GM21529 (cell line): ENCODE data around the gene CIDEA.
A peak's percentile ranks its signal among the peaks of the same experiment; 100 is the strongest.

Source experiments
- ATAC-seq: cut with Tn5 transposase; IDR thresholded peaks from one replicate; pipeline ENCODE4 v1.9.1; 2021; ENCODE audit not compliant: unreplicated experiment

Gene CIDEA

GRCh38 chr18:12296457-12296856, 42.3 kb downstream of the CIDEA start:
- no peak for ATAC-seq

- ATAC-seq: no peak
These were observed 45.7 kb downstream of the CIDEA start for GRCh38 chr18:12299862-12300261.

GRCh38 chr18:12301263-12302005, 47.3 kb downstream of the CIDEA start:
- no peak for ATAC-seq

- no peak for ATAC-seq
These were observed 48.4 kb downstream of the CIDEA start for GRCh38 chr18:12302391-12303147.

GRCh38 chr18:12304351-12305210, 50.4 kb downstream of the CIDEA start:
- no peak for ATAC-seq

- no peak for ATAC-seq
These were observed 51.0 kb downstream of the CIDEA start for GRCh38 chr18:12305211-12305610.

- no peak for ATAC-seq
These were observed 51.9 kb downstream of the CIDEA start for GRCh38 chr18:12305930-12306629.

GRCh38 chr18:12306752-12307700, 52.9 kb downstream of the CIDEA start:
- peak; percentile 10 for ATAC-seq

- peak; percentile 63 for ATAC-seq
These were observed 53.7 kb downstream of the CIDEA start, which contains the start of gene TUBB6 for GRCh38 chr18:12307701-12308385. TSS of gene TUBB6 (plus strand) at chr18:12308241. CDS start at chr18:12308293, 52 bp downstream.

- peak; percentile 57 for ATAC-seq
These were observed 54.4 kb downstream of the CIDEA start for GRCh38 chr18:12308386-12309100.

GRCh38 chr18:12309683-12310198, 55.6 kb downstream of the CIDEA start:
- no peak for ATAC-seq

- ATAC-seq: no peak
These were observed 56.6 kb downstream of the CIDEA start for GRCh38 chr18:12310762-12311161.

GRCh38 chr18:12312976-12313375, 58.8 kb downstream of the CIDEA start:
- no peak for ATAC-seq

- ATAC-seq: no peak
These were observed 59.5 kb downstream of the CIDEA start for GRCh38 chr18:12313530-12314245.

GRCh38 chr18:12314591-12315305, 60.6 kb downstream of the CIDEA start:
- ATAC-seq: no peak

- ATAC-seq: no peak
These were observed 61.3 kb downstream of the CIDEA start for GRCh38 chr18:12315490-12315889.

GRCh38 chr18:12315911-12316310, 61.8 kb downstream of the CIDEA start:
- ATAC-seq: no peak
